Glutamatergic neuron (in vitro differentiated cells): ENCODE results near the gene MYCT1. TPM values are rescaled to one million over a fixed set of nuclear protein-coding genes. Genes with fewer than 3 reads are reported as not detected.

ENCODE experiments used
- DNase-seq: peaks from one replicate; pipeline ENCODE4 v3.0.0; 2022
- H3K27ac Mint-ChIP-seq: one replicate; pipeline ENCODE4 v1.8.0; 2020; ENCODE audit warnings: mild to moderate bottlenecking, mixed read lengths, inconsistent platforms; ENCODE audit not compliant: unreplicated experiment
- H3K27me3 Mint-ChIP-seq: one replicate; pipeline ENCODE4 v1.8.0; 2020; ENCODE audit warnings: mild to moderate bottlenecking, moderate library complexity, mixed read lengths, inconsistent platforms; ENCODE audit not compliant: unreplicated experiment
- H3K36me3 Mint-ChIP-seq: one replicate; pipeline ENCODE4 v1.8.0; 2020; ENCODE audit warnings: mild to moderate bottlenecking, mixed read lengths, inconsistent platforms; ENCODE audit not compliant: unreplicated experiment
- H3K4me1 Mint-ChIP-seq: one replicate; pipeline ENCODE4 v1.8.0; 2020; ENCODE audit warnings: mild to moderate bottlenecking, low read depth, mixed read lengths, inconsistent platforms; ENCODE audit not compliant: unreplicated experiment
- H3K4me3 Mint-ChIP-seq: one replicate; pipeline ENCODE4 v1.8.0; 2020; ENCODE audit warnings: mild to moderate bottlenecking, mixed read lengths, inconsistent platforms; ENCODE audit not compliant: unreplicated experiment
- H3K9me3 Mint-ChIP-seq: one replicate; pipeline ENCODE4 v1.8.0; 2020; ENCODE audit warnings: mild to moderate bottlenecking, moderate library complexity, mixed read lengths, inconsistent platforms; ENCODE audit not compliant: unreplicated experiment
- total RNA-seq: library from RNA; stranded (reverse); fragmentation: NEBNext Ultra II Directional; extraction: Animal tissue kit (Norgen Biotek cat#: 25700); gene quantifications from one replicate; pipeline ENCODE4 v1.2.1, GENCODE V29; 2021; ENCODE audit not compliant: unreplicated experiment
- TF ChIP-seq, protein P1 (sequence below): fragments of 200-600 bp; sonication (generic); IDR thresholded peaks from one replicate; pipeline ENCODE4 v1.5.0; 2021; ENCODE audit not compliant: partially characterized antibody, unreplicated experiment

The MYCT1 gene
- total RNA-seq, 1 donor from 2014 or later: not detected

DNA sequence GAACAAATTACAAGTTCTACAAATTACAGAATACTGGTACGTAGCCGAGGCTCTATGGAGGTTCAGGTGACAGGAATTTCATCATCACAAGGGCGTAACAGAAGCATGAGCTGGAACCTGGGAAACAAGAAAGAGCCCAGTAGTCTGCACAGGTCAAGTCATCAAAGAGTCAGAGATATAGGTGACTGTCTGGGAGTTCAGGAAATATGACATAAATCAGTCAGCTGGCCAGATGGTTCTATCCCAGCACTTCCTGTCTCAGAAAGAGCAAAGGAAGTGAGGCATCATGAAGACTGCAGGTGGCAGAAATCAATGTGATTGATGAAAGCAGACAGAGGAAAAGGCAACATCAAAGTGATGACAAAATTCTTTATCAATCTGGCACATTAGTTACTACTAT lies 23.3 kb downstream of the MYCT1 start:
- TF ChIP-seq, protein P1, sequence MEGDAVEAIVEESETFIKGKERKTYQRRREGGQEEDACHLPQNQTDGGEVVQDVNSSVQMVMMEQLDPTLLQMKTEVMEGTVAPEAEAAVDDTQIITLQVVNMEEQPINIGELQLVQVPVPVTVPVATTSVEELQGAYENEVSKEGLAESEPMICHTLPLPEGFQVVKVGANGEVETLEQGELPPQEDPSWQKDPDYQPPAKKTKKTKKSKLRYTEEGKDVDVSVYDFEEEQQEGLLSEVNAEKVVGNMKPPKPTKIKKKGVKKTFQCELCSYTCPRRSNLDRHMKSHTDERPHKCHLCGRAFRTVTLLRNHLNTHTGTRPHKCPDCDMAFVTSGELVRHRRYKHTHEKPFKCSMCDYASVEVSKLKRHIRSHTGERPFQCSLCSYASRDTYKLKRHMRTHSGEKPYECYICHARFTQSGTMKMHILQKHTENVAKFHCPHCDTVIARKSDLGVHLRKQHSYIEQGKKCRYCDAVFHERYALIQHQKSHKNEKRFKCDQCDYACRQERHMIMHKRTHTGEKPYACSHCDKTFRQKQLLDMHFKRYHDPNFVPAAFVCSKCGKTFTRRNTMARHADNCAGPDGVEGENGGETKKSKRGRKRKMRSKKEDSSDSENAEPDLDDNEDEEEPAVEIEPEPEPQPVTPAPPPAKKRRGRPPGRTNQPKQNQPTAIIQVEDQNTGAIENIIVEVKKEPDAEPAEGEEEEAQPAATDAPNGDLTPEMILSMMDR: no peak
- no peaks in the 10 kb centered on the region for H3K36me3 Mint-ChIP-seq
- no peak for DNase-seq
- H3K27me3 Mint-ChIP-seq: peaks cover 2% of the 10 kb centered on the region
- peaks cover 8% of the 10 kb centered on the region for H3K4me1 Mint-ChIP-seq
- H3K9me3 Mint-ChIP-seq: no peaks in the 10 kb centered on the region
- H3K27ac Mint-ChIP-seq: no peak overlapping the region
- H3K4me3 Mint-ChIP-seq: no peak overlapping the region

- H3K4me1 Mint-ChIP-seq: peaks cover 8% of the 10 kb centered on the region
- H3K36me3 Mint-ChIP-seq: no peaks in the 10 kb centered on the region
- H3K27ac Mint-ChIP-seq: no peak overlapping the region
- H3K4me3 Mint-ChIP-seq: no peak overlapping the region
- H3K27me3 Mint-ChIP-seq: peaks cover 2% of the 10 kb centered on the region
- no peaks in the 10 kb centered on the region for H3K9me3 Mint-ChIP-seq
- TF ChIP-seq, protein P1: no peak
- no peak for DNase-seq
Measured at GRCh38 chr6:152721956-152722355, 24.3 kb downstream of the MYCT1 start.

- H3K27ac Mint-ChIP-seq: no peak overlapping the region
- DNase-seq: peak; percentile 32
- no peak overlapping the region for H3K4me3 Mint-ChIP-seq
- no peaks in the 10 kb centered on the region for H3K36me3 Mint-ChIP-seq
- peaks cover 2% of the 10 kb centered on the region for H3K27me3 Mint-ChIP-seq
- H3K4me1 Mint-ChIP-seq: peaks cover 8% of the 10 kb centered on the region
- TF ChIP-seq, protein P1: no peak
- H3K9me3 Mint-ChIP-seq: no peaks in the 10 kb centered on the region
Measured at GRCh38 chr6:152723398-152723797, 25.7 kb downstream of the MYCT1 start.

GRCh38 chr6:152726313-152726712 lies 28.6 kb downstream of the MYCT1 start:
- Mint-ChIP-seq H3K4me1 (peaks cover 4% of the 10 kb centered on the region), H3K27me3 (peaks cover 4% of the 10 kb centered on the region), H3K4me3 (no peak overlapping the region), H3K36me3 (no peaks in the 10 kb centered on the region), H3K27ac (no peak overlapping the region), H3K9me3 (no peaks in the 10 kb centered on the region)
- no peak for DNase-seq
- TF ChIP-seq, protein P1: no peak

DNA sequence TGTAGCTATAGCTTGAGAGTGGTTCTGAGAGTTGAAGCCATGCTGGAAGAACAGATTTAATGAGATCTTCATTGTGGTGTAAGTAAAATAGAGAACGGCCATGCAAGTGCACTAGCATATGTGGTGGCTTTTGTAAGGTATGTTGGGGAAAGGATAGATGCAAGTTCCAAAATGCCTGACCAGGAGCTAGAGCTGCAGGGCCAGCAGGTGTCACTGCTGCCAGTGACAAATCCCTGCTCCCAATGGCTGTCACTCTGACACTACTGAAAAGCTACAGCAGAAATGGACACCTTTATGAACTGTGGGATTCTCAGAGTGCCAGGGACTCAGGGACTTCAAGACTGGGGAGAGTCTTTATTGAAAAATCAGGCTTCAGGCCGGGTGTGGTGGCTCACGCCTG lies 29.8 kb downstream of the MYCT1 start:
- peaks cover 4% of the 10 kb centered on the region for H3K4me1 Mint-ChIP-seq
- DNase-seq: no peak
- no peak overlapping the region for H3K4me3 Mint-ChIP-seq
- H3K27me3 Mint-ChIP-seq: peaks cover 1% of the 10 kb centered on the region
- no peaks in the 10 kb centered on the region for H3K9me3 Mint-ChIP-seq
- no peak overlapping the region for H3K27ac Mint-ChIP-seq
- no peaks in the 10 kb centered on the region for H3K36me3 Mint-ChIP-seq
- TF ChIP-seq, protein P1: no peak
